T-helper 2 cell (primary cell): Measurements from ENCODE around the gene NTRK3.

Experiments used
- DNase-seq, 5 experiments: peaks; one replicate each; pipeline versions ENCODE4 v3.0.0 to v3.0.0-alpha.2; 2012 to 2022
- total RNA-seq, 2 donors: gene quantifications; one replicate each; lab custom pipeline; 2026; lab: John Stamatoyannopoulos, UW

The NTRK3 gene
- total RNA-seq, result 0 to 0.31 reads per million in 2 donors

GRCh38 chr15:88256279-88257230, at the start of gene NTRK3:
NTRK3 (minus strand) TSS chr15:88256739; CDS start chr15:88256153, 586 bp downstream.
- peak in 1 of 5 experiments; percentile 26 for DNase-seq

GRCh38 chr15:88303395-88303794, 46.9 kb upstream of the NTRK3 start:
- no peak for DNase-seq

GRCh38 chr15:88302373-88302772, 45.8 kb upstream of the NTRK3 start:
- DNase-seq, result no peak

GRCh38 chr15:88301311-88301710, 44.8 kb upstream of the NTRK3 start:
- no peak for DNase-seq

GRCh38 chr15:88300861-88301260, 44.3 kb upstream of the NTRK3 start:
- no peak for DNase-seq

- no peak for DNase-seq
These were observed 43.5 kb upstream of the NTRK3 start for GRCh38 chr15:88300089-88300488.

- no peak for DNase-seq
These were observed 43.0 kb upstream of the NTRK3 start for GRCh38 chr15:88299497-88299896.

GRCh38 chr15:88288661-88289060, 32.1 kb upstream of the NTRK3 start:
- no peak for DNase-seq

- DNase-seq, result no peak
These were observed 31.7 kb upstream of the NTRK3 start for GRCh38 chr15:88288206-88288605.

- DNase-seq, result no peak
These were observed 27.9 kb upstream of the NTRK3 start for GRCh38 chr15:88284318-88284998.

- no peak for DNase-seq
These were observed 26.1 kb upstream of the NTRK3 start for GRCh38 chr15:88282614-88283013.

- no peak for DNase-seq
These were observed 20.4 kb upstream of the NTRK3 start for GRCh38 chr15:88276821-88277410.

GRCh38 chr15:88275804-88276203, 19.3 kb upstream of the NTRK3 start:
- DNase-seq, result no peak

- DNase-seq, result peak in 3 of 5 experiments; percentile 18 to 43 (median 41)
These were observed 18.3 kb upstream of the NTRK3 start for GRCh38 chr15:88274553-88275460.

- DNase-seq, result no peak
These were observed 15.9 kb upstream of the NTRK3 start for GRCh38 chr15:88272421-88272820.

GRCh38 chr15:88269356-88270062, 13.0 kb upstream of the NTRK3 start:
- DNase-seq, result no peak

- no peak for DNase-seq
These were observed 11.2 kb upstream of the NTRK3 start for GRCh38 chr15:88267720-88268119.

- DNase-seq, result no peak
These were observed 9.6 kb upstream of the NTRK3 start for GRCh38 chr15:88266170-88266569.

- DNase-seq, result no peak
These were observed 8.1 kb upstream of the NTRK3 start for GRCh38 chr15:88264622-88265021.

- no peak for DNase-seq
These were observed 5.5 kb upstream of the NTRK3 start for GRCh38 chr15:88262064-88262463.

- DNase-seq, result no peak
These were observed 1.6 kb upstream of the NTRK3 start for GRCh38 chr15:88258093-88258641.
